PC-9 (cell line): ENCODE measurements around the gene GAL3ST1.

ENCODE experiments used
- CTCF ChIP-seq: fragments of 200-600 bp; sonication (generic); conservative IDR thresholded peaks from 2 replicates; pipeline ENCODE4 v1.6.1; 2017; ENCODE audit warnings: mixed run types, antibody characterized with exemption, mild to moderate bottlenecking, moderate library complexity
- EZH2 ChIP-seq: fragments of 200-600 bp; sonication (generic); IDR thresholded peaks from 2 replicates; pipeline ENCODE4 v1.8.0; 2017; ENCODE audit warnings: antibody characterized with exemption, low read depth

- TF ChIP-seq CTCF (no peak), EZH2 (no peak)
These were observed 27.0 kb upstream of the GAL3ST1 start for GRCh38 chr22:30601464-30601863.
